Ishikawa (cell line): Measurements from ENCODE around the gene AGAP3.

ENCODE experiments used
- CEBPB ChIP-seq: IDR thresholded peaks from 2 replicates; pipeline ENCODE4 v1.6.1; 2012
- CREB1 ChIP-seq: IDR thresholded peaks from 2 replicates; pipeline ENCODE4 v1.6.1; 2012; ENCODE audit warnings: low read depth
- EGR1 ChIP-seq: IDR thresholded peaks from 2 replicates; pipeline ENCODE4 v1.6.1; 2012
- EP300 ChIP-seq: IDR thresholded peaks from 2 replicates; pipeline ENCODE4 v1.6.1; 2012; ENCODE audit warnings: borderline replicate concordance
- FOXM1 ChIP-seq: IDR thresholded peaks from 2 replicates; pipeline ENCODE4 v1.6.1; 2012; ENCODE audit warnings: low read depth, borderline replicate concordance
- MAX ChIP-seq: IDR thresholded peaks from 2 replicates; pipeline ENCODE4 v1.6.1; 2012
- NFIC ChIP-seq: IDR thresholded peaks from 2 replicates; pipeline ENCODE4 v1.6.1; 2012
- RAD21 ChIP-seq: IDR thresholded peaks from 2 replicates; pipeline ENCODE4 v1.6.1; 2012; ENCODE audit warnings: low read depth
- TAF1 ChIP-seq: IDR thresholded peaks from 2 replicates; pipeline ENCODE4 v1.6.1; 2012; ENCODE audit warnings: low read depth, mild to moderate bottlenecking
- TCF12 ChIP-seq: IDR thresholded peaks from 2 replicates; pipeline ENCODE4 v1.6.1; 2012; ENCODE audit warnings: low read depth
- TEAD4 ChIP-seq: IDR thresholded peaks from 2 replicates; pipeline ENCODE4 v1.6.1; 2012
- USF1 ChIP-seq: IDR thresholded peaks from 2 replicates; pipeline ENCODE4 v1.6.1; 2012
- YY1 ChIP-seq: IDR thresholded peaks from 2 replicates; pipeline ENCODE4 v1.6.1; 2012; ENCODE audit warnings: low read depth
- ZBTB7A ChIP-seq: IDR thresholded peaks from 2 replicates; pipeline ENCODE4 v1.6.1; 2012; ENCODE audit warnings: low read depth
- TF ChIP-seq, protein P1 (sequence below): IDR thresholded peaks from 2 replicates; pipeline ENCODE4 v1.6.1; 2012; ENCODE audit warnings: low read depth, mild to moderate bottlenecking

AGAP3 gene

GRCh38 chr7:151173386-151174245 lies 87.3 kb downstream of the AGAP3 start:
- TF ChIP-seq NFIC (no peak), MAX (no peak), ZBTB7A (no peak), CREB1 (no peak), TAF1 (no peak), FOXM1 (no peak), RAD21 (no peak), TCF12 (no peak), YY1 (no peak)
- TF ChIP-seq, protein P1, sequence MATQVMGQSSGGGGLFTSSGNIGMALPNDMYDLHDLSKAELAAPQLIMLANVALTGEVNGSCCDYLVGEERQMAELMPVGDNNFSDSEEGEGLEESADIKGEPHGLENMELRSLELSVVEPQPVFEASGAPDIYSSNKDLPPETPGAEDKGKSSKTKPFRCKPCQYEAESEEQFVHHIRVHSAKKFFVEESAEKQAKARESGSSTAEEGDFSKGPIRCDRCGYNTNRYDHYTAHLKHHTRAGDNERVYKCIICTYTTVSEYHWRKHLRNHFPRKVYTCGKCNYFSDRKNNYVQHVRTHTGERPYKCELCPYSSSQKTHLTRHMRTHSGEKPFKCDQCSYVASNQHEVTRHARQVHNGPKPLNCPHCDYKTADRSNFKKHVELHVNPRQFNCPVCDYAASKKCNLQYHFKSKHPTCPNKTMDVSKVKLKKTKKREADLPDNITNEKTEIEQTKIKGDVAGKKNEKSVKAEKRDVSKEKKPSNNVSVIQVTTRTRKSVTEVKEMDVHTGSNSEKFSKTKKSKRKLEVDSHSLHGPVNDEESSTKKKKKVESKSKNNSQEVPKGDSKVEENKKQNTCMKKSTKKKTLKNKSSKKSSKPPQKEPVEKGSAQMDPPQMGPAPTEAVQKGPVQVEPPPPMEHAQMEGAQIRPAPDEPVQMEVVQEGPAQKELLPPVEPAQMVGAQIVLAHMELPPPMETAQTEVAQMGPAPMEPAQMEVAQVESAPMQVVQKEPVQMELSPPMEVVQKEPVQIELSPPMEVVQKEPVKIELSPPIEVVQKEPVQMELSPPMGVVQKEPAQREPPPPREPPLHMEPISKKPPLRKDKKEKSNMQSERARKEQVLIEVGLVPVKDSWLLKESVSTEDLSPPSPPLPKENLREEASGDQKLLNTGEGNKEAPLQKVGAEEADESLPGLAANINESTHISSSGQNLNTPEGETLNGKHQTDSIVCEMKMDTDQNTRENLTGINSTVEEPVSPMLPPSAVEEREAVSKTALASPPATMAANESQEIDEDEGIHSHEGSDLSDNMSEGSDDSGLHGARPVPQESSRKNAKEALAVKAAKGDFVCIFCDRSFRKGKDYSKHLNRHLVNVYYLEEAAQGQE: no peak

DNA sequence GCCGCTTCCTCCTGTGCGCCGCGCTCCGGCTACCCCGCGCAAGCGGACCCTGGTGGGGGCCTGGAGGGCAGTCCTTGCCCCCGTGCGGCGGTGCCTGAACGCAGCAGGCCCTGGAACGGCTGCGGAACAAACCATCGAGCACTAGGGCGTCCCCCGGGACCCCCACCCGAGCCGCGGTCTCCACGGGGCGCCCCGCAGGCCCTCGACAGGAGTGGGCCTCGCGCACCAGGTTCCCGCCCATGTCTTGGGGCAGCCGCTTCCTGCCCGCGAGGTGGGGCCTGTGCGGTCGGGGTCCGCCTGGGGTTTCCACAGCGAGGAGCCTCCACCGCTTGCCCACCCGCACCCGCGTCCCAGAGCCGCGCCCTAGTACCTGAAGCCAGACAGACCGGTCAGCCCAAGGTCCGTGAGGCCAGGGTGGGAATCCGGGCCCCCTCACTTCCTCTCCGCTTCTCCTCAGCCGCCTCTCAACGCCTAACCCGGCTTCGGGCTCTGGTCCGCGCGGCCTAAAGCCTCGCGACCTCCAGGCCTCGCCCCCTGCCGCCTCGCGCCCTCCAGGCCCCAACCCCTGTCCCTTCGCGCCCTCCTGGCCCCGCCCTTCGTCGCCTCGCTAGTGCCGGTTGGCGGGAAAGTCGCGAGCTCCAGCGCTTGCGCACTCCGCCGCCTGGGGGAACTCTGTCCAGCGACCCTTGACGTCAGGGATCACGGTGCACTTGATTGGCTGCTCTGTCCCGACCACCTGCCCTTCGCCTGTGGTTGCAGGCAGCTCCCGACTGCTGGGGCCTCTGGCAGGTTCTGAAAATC lies 88.2 kb downstream of the AGAP3 start:
- TF ChIP-seq RAD21: no peak
- TF ChIP-seq USF1: no peak
- no peak for TF ChIP-seq TEAD4
- no peak for TF ChIP-seq YY1
- no peak for TF ChIP-seq ZBTB7A
- TF ChIP-seq TCF12: no peak
- TF ChIP-seq, protein P1: no peak
- no peak for TF ChIP-seq EP300
- TF ChIP-seq NFIC: no peak
- TF ChIP-seq EGR1: no peak
- TF ChIP-seq FOXM1: no peak
- TF ChIP-seq CEBPB: no peak
- no peak for TF ChIP-seq CREB1
- no peak for TF ChIP-seq MAX
- no peak for TF ChIP-seq TAF1

DNA sequence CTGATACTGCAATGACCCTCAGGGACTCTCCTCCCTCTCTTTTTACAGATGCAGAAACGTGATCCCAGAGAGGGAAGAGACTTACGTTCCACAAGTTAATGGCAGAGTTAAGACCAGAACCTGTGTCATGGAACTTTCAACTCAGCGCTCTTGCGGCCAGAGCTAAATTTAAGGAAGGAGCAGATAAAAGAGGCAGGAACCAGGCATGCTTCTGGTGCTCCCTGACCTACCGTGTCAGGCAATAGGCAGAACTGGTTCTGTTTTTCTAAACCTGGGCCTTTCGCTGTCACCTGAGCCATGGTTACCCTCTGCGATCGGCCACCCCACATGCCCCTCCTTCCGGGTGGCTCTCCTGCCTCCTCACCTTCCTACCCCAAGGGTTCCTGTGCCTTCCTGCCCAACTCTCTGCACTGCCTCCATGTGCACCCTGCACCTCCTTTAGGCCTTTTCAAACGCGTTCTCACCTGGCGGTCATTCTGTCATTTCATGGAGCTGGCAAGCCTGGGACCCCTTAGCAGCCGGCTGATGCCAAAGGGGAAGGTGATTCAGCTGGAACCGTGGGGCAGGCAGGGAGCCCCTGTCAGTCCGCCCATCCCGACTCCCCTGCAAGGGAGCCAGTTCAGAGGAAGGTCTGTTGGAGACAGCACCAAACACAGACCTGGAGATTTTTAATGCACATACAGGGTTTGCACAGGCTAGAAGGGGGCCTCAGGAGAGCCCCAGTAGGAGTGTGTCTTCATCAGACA lies 88.9 kb downstream of the AGAP3 start:
- no peak for TF ChIP-seq TAF1
- no peak for TF ChIP-seq USF1
- TF ChIP-seq MAX: no peak
- TF ChIP-seq CREB1: no peak
- TF ChIP-seq RAD21: no peak
- no peak for TF ChIP-seq EGR1
- TF ChIP-seq FOXM1: no peak
- TF ChIP-seq TEAD4: no peak

DNA sequence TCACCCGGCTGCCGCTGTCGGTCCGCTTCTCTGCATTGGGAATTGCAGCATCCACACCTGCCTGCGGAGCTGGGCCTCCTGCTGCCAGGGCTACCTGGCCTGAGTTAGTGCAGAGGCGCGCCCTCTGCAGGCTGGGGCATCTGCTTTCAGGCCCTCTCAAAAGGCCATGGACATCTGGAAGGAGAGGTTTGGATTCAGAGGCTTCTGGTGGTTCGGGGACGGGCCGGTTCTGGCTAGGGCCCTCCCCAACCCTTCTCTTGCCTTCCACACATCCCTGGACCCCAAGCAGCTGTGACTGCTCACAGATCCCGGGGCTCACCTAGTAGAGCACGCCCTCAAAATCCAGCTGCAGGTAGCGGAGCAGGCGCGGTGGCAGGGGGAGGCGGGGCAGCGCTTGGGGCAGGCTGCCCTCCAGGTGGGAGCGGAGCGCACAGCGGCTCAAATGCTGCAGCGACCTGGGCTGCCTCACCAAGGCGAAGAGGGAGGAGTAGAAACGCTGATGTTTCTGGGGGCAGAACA lies 89.6 kb downstream of the AGAP3 start:
- TF ChIP-seq ZBTB7A (no peak), CREB1 (no peak)

GRCh38 chr7:151176401-151176800 lies 90.1 kb downstream of the AGAP3 start:
- TF ChIP-seq FOXM1 (no peak), ZBTB7A (no peak), MAX (no peak), TEAD4 (no peak), YY1 (no peak), NFIC (no peak), TCF12 (no peak), CREB1 (no peak), USF1 (no peak), EP300 (no peak), EGR1 (no peak), RAD21 (no peak), CEBPB (no peak), TAF1 (no peak)
- TF ChIP-seq, protein P1: no peak
